K562 (cell line): Measurements from ENCODE around the gene FMNL1. TPM values are rescaled to one million over a fixed set of nuclear protein-coding genes. Genes with fewer than 3 reads are reported as not detected.

Source experiments
- ARHGAP35 ChIP-seq: fragments of 450-650 bp; IDR thresholded peaks from 2 replicates; pipeline ENCODE4 v1.6.1; 2018; ENCODE audit not compliant: partially characterized antibody
- CREM ChIP-seq: IDR thresholded peaks from 2 replicates; pipeline ENCODE4 v1.6.1; 2014; ENCODE audit warnings: antibody characterized with exemption, low read depth
- HOMEZ ChIP-seq: fragments of 250-450 bp; sonication (Bioruptor Pico); IDR thresholded peaks from 2 replicates; pipeline ENCODE4 v1.4.0; 2020; ENCODE audit warnings: mild to moderate bottlenecking, moderate library complexity
- L3MBTL2 ChIP-seq: fragments of 450-650 bp; IDR thresholded peaks from 2 replicates; pipeline ENCODE4 v1.6.1; 2016; ENCODE audit warnings: mild to moderate bottlenecking, moderate library complexity
- RAD21 ChIP-seq, 2 experiments: fragments of 250-450 bp in 1 of 2; fragments of 450-650 bp in 1 of 2; sonication (Bioruptor Pico) in 1 of 2; formaldehyde crosslinking in 1 of 2; IDR thresholded peaks in 1 of 2; conservative IDR thresholded peaks in 1 of 2; 2 replicates each; pipeline versions ENCODE4 v1.4.0 to v1.8.0; 2020 to 2022; ENCODE audit warnings: mild to moderate bottlenecking in 2 of 2, moderate library complexity in 1 of 2
- RBM39 ChIP-seq: fragments of 200-400 bp; formaldehyde crosslinking; optimal IDR thresholded peaks from 2 replicates; pipeline ENCODE3; 2018; ENCODE audit warnings: low read depth, low read length
- SMAD4 ChIP-seq: fragments of 250-450 bp; sonication (Bioruptor Pico); conservative IDR thresholded peaks from 2 replicates; pipeline ENCODE4 v1.8.0; 2021; ENCODE audit warnings: inconsistent platforms, mild to moderate bottlenecking, moderate library complexity
- ZFPM2 ChIP-seq: fragments of 250-450 bp; sonication (Bioruptor Pico); IDR thresholded peaks from 2 replicates; pipeline ENCODE4 v1.5.1; 2022; ENCODE audit warnings: mild to moderate bottlenecking
- ZFX ChIP-seq: sonication (generic); formaldehyde crosslinking; IDR thresholded peaks from 2 replicates; pipeline ENCODE4 v1.8.0; 2022; ENCODE audit warnings: mild to moderate bottlenecking, missing genetic modification reagents, moderate library complexity
- ZNF174 ChIP-seq: fragments of 250-450 bp; sonication (Bioruptor Pico); IDR thresholded peaks from 2 replicates; pipeline ENCODE4 v1.4.0; 2020; ENCODE audit warnings: mild to moderate bottlenecking
- ZNF398 ChIP-seq: fragments of 250-450 bp; sonication (Bioruptor Pico); IDR thresholded peaks from 2 replicates; pipeline ENCODE4 v1.8.0; 2021; ENCODE audit warnings: moderate library complexity, mild to moderate bottlenecking, inconsistent platforms
- ZNF436 ChIP-seq: fragments of 250-450, 450-650 bp; sonication (Bioruptor Pico); formaldehyde crosslinking; IDR thresholded peaks from 2 replicates; pipeline ENCODE4 v1.7.0; 2020; ENCODE audit warnings: mild to moderate bottlenecking
- ZNF695 ChIP-seq: fragments of 450-650 bp; formaldehyde crosslinking; IDR thresholded peaks from 2 replicates; pipeline ENCODE4 v1.4.0; 2020; ENCODE audit warnings: mild to moderate bottlenecking, moderate library complexity
- polyA plus RNA-seq, 8 experiments: library from polyadenylated mRNA; depleted of rRNA in 4 of 8; stranded (reverse) in 5 of 8; unstranded in 3 of 8; fragments of >200 nt; fragmentation: Nextera tagmentation in 2 of 8; fragmentation: Illumina TruSeq in 1 of 8; extraction: Ambion mirVana in 2 of 8; extraction: Trizol in 1 of 8; gene quantifications; 2 replicates each; pipeline versions ENCODE4 v1.2.1 to v1.2.3, GENCODE V29; 2011 to 2014; ENCODE audit warnings: inconsistent platforms in 1 of 8, missing spikeins in 1 of 8
- total RNA-seq, 7 experiments: library from RNA; depleted of rRNA in 6 of 7; stranded (reverse); fragments of >200 nt in 6 of 7; fragmentation: Illumina TruSeq in 2 of 7; extraction: Trizol in 2 of 7; gene quantifications; 2 replicates each; pipeline versions ENCODE4 v1.2.1 to v1.2.3, GENCODE V29; 2011 to 2021; ENCODE audit warnings: low replicate concordance in 1 of 7
- TF ChIP-seq, protein P1 (sequence below), 3 experiments: fragments of 200-800 bp in 1 of 3; sonication (Bioruptor generic) in 1 of 3; sonication (generic) in 1 of 3; formaldehyde crosslinking in 1 of 3; IDR thresholded peaks; 2 replicates each; pipeline versions ENCODE4 v1.6.1 to v1.8.0; 2016 to 2022; ENCODE audit warnings: mild to moderate bottlenecking in 2 of 3, missing compliant biosample characterization in 2 of 3, missing genetic modification characterization in 2 of 3, missing genetic modification reagents in 1 of 3
- TF ChIP-seq, protein P2 (sequence below): fragments of 200-800 bp; sonication (Bioruptor generic); IDR thresholded peaks from 2 replicates; pipeline ENCODE4 v1.6.1; 2017; ENCODE audit warnings: missing genetic modification characterization, missing compliant biosample characterization

Gene FMNL1
- total and polyA plus RNA-seq, 9 of the 15 experiments (the other 6 are each of a cell fraction or from before 2014, with no cell fraction given) = 0.70 to 36.6 (median 7.7) TPM

GRCh38 chr17:45221081-45222013 is at the start of gene FMNL1 (continued):
- TF ChIP-seq, protein P1, sequence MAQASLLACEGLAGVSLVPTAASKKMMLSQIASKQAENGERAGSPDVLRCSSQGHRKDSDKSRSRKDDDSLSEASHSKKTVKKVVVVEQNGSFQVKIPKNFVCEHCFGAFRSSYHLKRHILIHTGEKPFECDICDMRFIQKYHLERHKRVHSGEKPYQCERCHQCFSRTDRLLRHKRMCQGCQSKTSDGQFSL (CRISPR knock-in tag; IDR thresholded peaks at IDR 0.05) = peak; percentile 55; the same call in 1 of the 2 replicates
- TF ChIP-seq, protein P1 (tag; IDR thresholded peaks at IDR 0.05) = no peak
- TF ChIP-seq, protein P2, sequence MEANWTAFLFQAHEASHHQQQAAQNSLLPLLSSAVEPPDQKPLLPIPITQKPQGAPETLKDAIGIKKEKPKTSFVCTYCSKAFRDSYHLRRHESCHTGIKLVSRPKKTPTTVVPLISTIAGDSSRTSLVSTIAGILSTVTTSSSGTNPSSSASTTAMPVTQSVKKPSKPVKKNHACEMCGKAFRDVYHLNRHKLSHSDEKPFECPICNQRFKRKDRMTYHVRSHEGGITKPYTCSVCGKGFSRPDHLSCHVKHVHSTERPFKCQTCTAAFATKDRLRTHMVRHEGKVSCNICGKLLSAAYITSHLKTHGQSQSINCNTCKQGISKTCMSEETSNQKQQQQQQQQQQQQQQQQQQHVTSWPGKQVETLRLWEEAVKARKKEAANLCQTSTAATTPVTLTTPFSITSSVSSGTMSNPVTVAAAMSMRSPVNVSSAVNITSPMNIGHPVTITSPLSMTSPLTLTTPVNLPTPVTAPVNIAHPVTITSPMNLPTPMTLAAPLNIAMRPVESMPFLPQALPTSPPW (CRISPR knock-in tag) = peak; percentile 95
- TF ChIP-seq L3MBTL2 = 0 out of 2 replicates have a peak, but pooled peaks have one; percentile 18
- TF ChIP-seq SMAD4 = peak; percentile 31; the same call in 1 of the 2 replicates
- TF ChIP-seq ZFPM2 (CRISPR knock-in tag) = no peak
- no peak for TF ChIP-seq RBM39
- TF ChIP-seq ARHGAP35 = no peak
- no peak for TF ChIP-seq ZNF695 (CRISPR knock-in tag)
- TF ChIP-seq ZNF398 (CRISPR knock-in tag) = no peak
- TF ChIP-seq ZNF436 = no peak
- TF ChIP-seq HOMEZ (CRISPR knock-in tag) = no peak
- TF ChIP-seq RAD21 (CRISPR knock-in tag; conservative IDR thresholded peaks at IDR 0.05 in 1 of 2, IDR thresholded peaks at IDR 0.05 in 1 of 2) = no peak; a peak in 1 of 4 replicates
- TF ChIP-seq CREM = peak; percentile 30; the same call in 1 of the 2 replicates
- peak; percentile 50 for TF ChIP-seq ZFX (CRISPR knock-in tag)
- TF ChIP-seq ZNF174 (CRISPR knock-in tag) = no peak
